ENCODE results near the gene GABBR2.

- TF ChIP-seq CTCF (conservative IDR thresholded peaks at IDR 0.05; ENCODE audit: low read depth, low read length), result no peak
- no peak for TF ChIP-seq EZH2 (IDR thresholded peaks at IDR 0.05; ENCODE audit: borderline replicate concordance, low read depth, low read length, poor library complexity, severe bottlenecking)
These were observed 446.7 kb downstream of the GABBR2 start for GRCh38 chr9:98262056-98262455.

All from A673 (cell line).